Panc1 (cell line): ENCODE results near the gene SPEM1.

ENCODE experiments used
- CTCF ChIP-seq: fragments of 450-650 bp; IDR thresholded peaks from 2 replicates; pipeline ENCODE4 v1.5.1; 2017; ENCODE audit warnings: mild to moderate bottlenecking
- POLR2AphosphoS5 ChIP-seq: IDR thresholded peaks from 2 replicates; pipeline ENCODE4 v1.6.1; 2012; ENCODE audit warnings: mild to moderate bottlenecking, low read depth, low read length, moderate library complexity
- REST ChIP-seq, 2 experiments: IDR thresholded peaks; 2 replicates each; pipeline ENCODE4 v1.6.1; 2011 to 2012; ENCODE audit warnings: low read depth in 2 of 2, control low read depth in 1 of 2, low read length in 1 of 2, mild to moderate bottlenecking in 1 of 2, moderate library complexity in 1 of 2; ENCODE audit not compliant: insufficient read depth in 1 of 2
- SIN3A ChIP-seq: IDR thresholded peaks from 2 replicates; pipeline ENCODE4 v1.6.1; 2012; ENCODE audit warnings: low read depth, mild to moderate bottlenecking, low read length, moderate library complexity, borderline replicate concordance; ENCODE audit not compliant: insufficient read depth
- TCF7L2 ChIP-seq: IDR thresholded peaks from 2 replicates; pipeline ENCODE4 v1.6.1; 2011; ENCODE audit warnings: mild to moderate bottlenecking, low read depth, low read length, inconsistent platforms

- TF ChIP-seq CTCF, result no peak
- TF ChIP-seq POLR2AphosphoS5, result peak; percentile 65
- TF ChIP-seq REST (IDR thresholded peaks at IDR 0.05; ENCODE audit: insufficient read depth in 1 of 2, low read depth in 2 of 2, low read length in 1 of 2), result no peak
- 0 out of 2 replicates have a peak, but pooled peaks have one; percentile 21 for TF ChIP-seq SIN3A
- TF ChIP-seq TCF7L2, result no peak
Measured at GRCh38 chr17:7403977-7404736, 16.0 kb upstream of the SPEM1 start, which contains the start of gene TMEM256.
